ENCODE measurements around the gene MEIOSIN.

GRCh38 chr19:45705710-45706415 lies 27.4 kb upstream of the MEIOSIN start:
- TF ChIP-seq CTCF (IDR thresholded peaks at IDR 0.05; ENCODE audit: low read depth, low read length) (no peak), MYC (IDR thresholded peaks at IDR 0.05; ENCODE audit: low read depth, low read length) (no peak), POLR2A (IDR thresholded peaks at IDR 0.05; ENCODE audit: extremely low read depth, insufficient read length) (no peak)
